Neural progenitor cell (in vitro differentiated cells): Measurements from ENCODE around the gene FANCM. TPM values are rescaled to one million over a fixed set of nuclear protein-coding genes. Genes with fewer than 3 reads are reported as not detected.
A peak's percentile ranks its signal among the peaks of the same experiment; 100 is the strongest.

Experiments used
- DNase-seq: peaks from one replicate; pipeline ENCODE4 v3.0.0-alpha.2; 2016; ENCODE audit warnings: low spot score
- H2AFZ ChIP-seq: fragments of 200-600 bp; sonication (generic); replicated peaks from 2 replicates; pipeline ENCODE4 v1.6.1; 2016; ENCODE audit warnings: antibody characterized with exemption
- H3F3A ChIP-seq: fragments of 200-600 bp; sonication (generic); 2 replicates; pipeline ENCODE4 v1.6.1; 2016; ENCODE audit warnings: antibody characterized with exemption, low read depth
- H3K27ac ChIP-seq: fragments of 200-600 bp; sonication (generic); 2 replicates; pipeline ENCODE4 v1.5.1; 2016; ENCODE audit warnings: mild to moderate bottlenecking
- H3K27me3 ChIP-seq: fragments of 200-600 bp; sonication (generic); 2 replicates; pipeline ENCODE4 v1.6.1; 2016; ENCODE audit warnings: mild to moderate bottlenecking, moderate library complexity
- H3K36me3 ChIP-seq: fragments of 200-600 bp; sonication (generic); 2 replicates; pipeline ENCODE4 v1.5.1; 2016
- H3K4me1 ChIP-seq: fragments of 200-600 bp; sonication (generic); 2 replicates; pipeline ENCODE4 v1.6.1; 2016; ENCODE audit warnings: mixed run types
- H3K4me2 ChIP-seq: fragments of 200-600 bp; sonication (generic); 2 replicates; pipeline ENCODE4 v1.6.1; 2016
- H3K4me3 ChIP-seq: fragments of 200-600 bp; sonication (generic); 2 replicates; pipeline ENCODE4 v1.5.1; 2016
- H3K79me2 ChIP-seq: fragments of 200-600 bp; sonication (generic); 2 replicates; pipeline ENCODE4 v1.6.1; 2016; ENCODE audit warnings: low read depth
- H3K9ac ChIP-seq: fragments of 200-600 bp; sonication (generic); 2 replicates; pipeline ENCODE4 v1.6.1; 2016
- H3K9me3 ChIP-seq: fragments of 200-600 bp; sonication (generic); 2 replicates; pipeline ENCODE4 v1.5.1; 2016; ENCODE audit warnings: low read depth
- H4K20me1 ChIP-seq: fragments of 200-600 bp; sonication (generic); 2 replicates; pipeline ENCODE4 v1.6.1; 2016; ENCODE audit warnings: low read depth
- H3K27ac Mint-ChIP-seq: 3 replicates; pipeline ENCODE4 v1.8.0; 2021; ENCODE audit warnings: mixed read lengths
- H3K27me3 Mint-ChIP-seq: 2 replicates; pipeline ENCODE4 v1.8.0; 2022; ENCODE audit warnings: low read depth, mild to moderate bottlenecking, inconsistent platforms, moderate library complexity, mixed read lengths; ENCODE audit not compliant: insufficient read depth
- H3K36me3 Mint-ChIP-seq: 3 replicates; pipeline ENCODE4 v1.8.0; 2021; ENCODE audit warnings: mixed read lengths
- H3K4me1 Mint-ChIP-seq: 3 replicates; pipeline ENCODE4 v1.8.0; 2021; ENCODE audit warnings: mixed read lengths
- H3K4me3 Mint-ChIP-seq: 3 replicates; pipeline ENCODE4 v1.8.0; 2021; ENCODE audit warnings: mild to moderate bottlenecking, moderate library complexity, mixed read lengths
- H3K9me3 Mint-ChIP-seq: 3 replicates; pipeline ENCODE4 v1.8.0; 2020; ENCODE audit warnings: mixed read lengths
- EZH2 ChIP-seq: fragments of 200-600 bp; sonication (generic); IDR thresholded peaks from 2 replicates; pipeline ENCODE4 v1.6.1; 2017; ENCODE audit warnings: antibody characterized with exemption, mild to moderate bottlenecking, moderate library complexity
- EZH2phosphoT487 ChIP-seq: fragments of 200-600 bp; sonication (generic); IDR thresholded peaks from 2 replicates; pipeline ENCODE4 v1.6.1; 2017; ENCODE audit warnings: antibody characterized with exemption
- total RNA-seq: library from RNA; depleted of rRNA; stranded (reverse); fragments of >200 nt; gene quantifications from 2 replicates; pipeline ENCODE4 v1.2.3, GENCODE V29; 2015; ENCODE audit warnings: low replicate concordance
- TF ChIP-seq, protein P1 (sequence below): fragments of 200-600 bp; sonication (generic); IDR thresholded peaks from 2 replicates; pipeline ENCODE4 v1.5.1; 2017; ENCODE audit warnings: antibody characterized with exemption, mild to moderate bottlenecking

Gene FANCM
- total RNA-seq, 1 donor from 2014 or later = 29.4 TPM

DNA sequence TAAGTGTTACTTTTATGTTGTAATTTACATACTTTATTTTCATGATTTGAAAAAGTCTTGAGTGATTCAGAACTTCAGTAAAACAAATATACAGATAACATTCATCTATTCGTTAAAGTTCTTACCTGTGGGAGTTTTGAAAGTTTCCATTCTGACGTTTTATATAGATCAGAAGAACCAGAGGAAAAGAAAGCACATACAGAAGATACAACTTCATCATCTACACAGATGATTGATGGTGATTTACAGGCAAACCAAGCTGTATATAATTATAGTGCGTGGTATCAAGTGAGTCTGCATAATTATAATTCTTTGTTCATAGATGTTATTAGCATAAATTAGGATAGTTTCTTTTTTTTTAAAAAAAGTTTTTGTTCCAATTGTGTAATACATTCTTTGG is 21.4 kb upstream of the FANCM start:
- H3K4me3 ChIP-seq = no peak overlapping the region
- H3K9ac ChIP-seq = no peak overlapping the region
- Mint-ChIP-seq H3K4me3 (no peak overlapping the region), H3K27ac (no peak overlapping the region), H3K27me3 (no peaks in the 10 kb centered on the region), H3K4me1 (no peaks in the 10 kb centered on the region), H3K36me3 (peaks cover 27% of the 10 kb centered on the region), H3K9me3 (no peaks in the 10 kb centered on the region)
- peak overlapping the region; percentile 30 for H3K27ac ChIP-seq
- H3K36me3 ChIP-seq = peaks cover 69% of the 10 kb centered on the region
- H3K9me3 ChIP-seq = no peaks in the 10 kb centered on the region
- H3K4me1 ChIP-seq = no peaks in the 10 kb centered on the region
- DNase-seq = no peak
- no peak overlapping the region for H3K4me2 ChIP-seq
- TF ChIP-seq EZH2 (no peak), EZH2phosphoT487 (no peak)
- TF ChIP-seq, protein P1, sequence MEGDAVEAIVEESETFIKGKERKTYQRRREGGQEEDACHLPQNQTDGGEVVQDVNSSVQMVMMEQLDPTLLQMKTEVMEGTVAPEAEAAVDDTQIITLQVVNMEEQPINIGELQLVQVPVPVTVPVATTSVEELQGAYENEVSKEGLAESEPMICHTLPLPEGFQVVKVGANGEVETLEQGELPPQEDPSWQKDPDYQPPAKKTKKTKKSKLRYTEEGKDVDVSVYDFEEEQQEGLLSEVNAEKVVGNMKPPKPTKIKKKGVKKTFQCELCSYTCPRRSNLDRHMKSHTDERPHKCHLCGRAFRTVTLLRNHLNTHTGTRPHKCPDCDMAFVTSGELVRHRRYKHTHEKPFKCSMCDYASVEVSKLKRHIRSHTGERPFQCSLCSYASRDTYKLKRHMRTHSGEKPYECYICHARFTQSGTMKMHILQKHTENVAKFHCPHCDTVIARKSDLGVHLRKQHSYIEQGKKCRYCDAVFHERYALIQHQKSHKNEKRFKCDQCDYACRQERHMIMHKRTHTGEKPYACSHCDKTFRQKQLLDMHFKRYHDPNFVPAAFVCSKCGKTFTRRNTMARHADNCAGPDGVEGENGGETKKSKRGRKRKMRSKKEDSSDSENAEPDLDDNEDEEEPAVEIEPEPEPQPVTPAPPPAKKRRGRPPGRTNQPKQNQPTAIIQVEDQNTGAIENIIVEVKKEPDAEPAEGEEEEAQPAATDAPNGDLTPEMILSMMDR = no peak
- H3K79me2 ChIP-seq = no peaks in the 10 kb centered on the region
- peaks cover 62% of the 10 kb centered on the region for H3F3A ChIP-seq
- H4K20me1 ChIP-seq = peaks cover 20% of the 10 kb centered on the region
- H2AFZ ChIP-seq = no peak overlapping the region
- H3K27me3 ChIP-seq = no peaks in the 10 kb centered on the region

DNA sequence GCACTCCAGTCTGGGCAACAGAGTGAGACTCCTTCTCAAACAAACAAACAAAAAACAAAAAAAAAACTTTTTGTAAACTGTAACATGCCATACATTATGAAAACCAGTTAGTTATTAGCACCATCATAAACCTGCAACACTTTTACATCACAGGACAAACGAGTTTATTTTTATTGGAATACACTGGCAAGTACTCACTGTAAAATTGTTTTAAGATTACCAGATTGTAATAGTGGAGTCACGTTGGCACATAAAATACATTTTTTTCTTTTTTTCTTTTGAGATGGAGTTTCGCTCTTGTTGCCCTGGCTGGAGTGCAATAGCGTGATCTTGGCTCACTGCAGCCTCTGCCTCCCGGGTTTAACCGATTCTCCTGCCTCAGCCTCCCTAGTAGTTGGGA is 17.1 kb upstream of the FANCM start:
- Histone ChIP-seq H3K79me2 (no peaks in the 10 kb centered on the region), H3K4me2 (no peak overlapping the region), H3K9ac (no peak overlapping the region), H4K20me1 (peaks cover 17% of the 10 kb centered on the region), H2AFZ (no peak overlapping the region), H3K9me3 (no peaks in the 10 kb centered on the region), H3F3A (peaks cover 36% of the 10 kb centered on the region), H3K27me3 (no peaks in the 10 kb centered on the region), H3K27ac (peak overlapping the region; percentile 5), H3K4me3 (no peak overlapping the region), H3K4me1 (no peaks in the 10 kb centered on the region), H3K36me3 (peaks cover 67% of the 10 kb centered on the region)
- no peak for DNase-seq
- no peak overlapping the region for H3K27ac Mint-ChIP-seq
- H3K27me3 Mint-ChIP-seq = no peaks in the 10 kb centered on the region
- TF ChIP-seq EZH2phosphoT487 = no peak
- TF ChIP-seq EZH2 = no peak
- TF ChIP-seq, protein P1 = no peak
- H3K4me1 Mint-ChIP-seq = no peaks in the 10 kb centered on the region
- H3K36me3 Mint-ChIP-seq = peaks cover 31% of the 10 kb centered on the region
- no peaks in the 10 kb centered on the region for H3K9me3 Mint-ChIP-seq
- no peak overlapping the region for H3K4me3 Mint-ChIP-seq

DNA sequence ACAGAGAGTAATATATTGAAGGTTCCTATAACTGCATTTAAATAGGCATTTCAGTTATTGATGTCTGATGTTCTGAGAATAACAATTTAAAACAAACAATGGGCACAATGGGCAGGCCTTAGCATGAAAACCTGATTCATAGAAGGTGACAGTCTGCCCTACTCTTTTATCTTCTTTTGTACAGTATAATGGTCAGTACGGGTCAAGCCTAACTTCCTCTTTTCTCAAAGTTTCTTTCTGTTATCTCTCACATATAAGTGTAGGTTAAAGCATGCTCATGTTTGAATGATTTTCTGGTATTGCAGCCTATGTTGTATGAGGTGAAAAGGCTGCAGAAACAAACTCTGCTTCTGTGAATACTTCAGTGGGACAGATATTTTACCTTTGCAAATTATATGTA is 15.6 kb upstream of the FANCM start:
- Histone ChIP-seq H3K4me3 (no peak overlapping the region), H3F3A (peaks cover 21% of the 10 kb centered on the region), H4K20me1 (peaks cover 13% of the 10 kb centered on the region), H3K79me2 (peaks cover 14% of the 10 kb centered on the region), H3K36me3 (peaks cover 62% of the 10 kb centered on the region), H3K9ac (no peak overlapping the region), H3K27ac (no peak overlapping the region), H3K4me2 (no peak overlapping the region), H2AFZ (no peak overlapping the region), H3K27me3 (no peaks in the 10 kb centered on the region), H3K9me3 (no peaks in the 10 kb centered on the region), H3K4me1 (no peaks in the 10 kb centered on the region)
- TF ChIP-seq EZH2 = no peak
- TF ChIP-seq, protein P1 = no peak
- TF ChIP-seq EZH2phosphoT487 = no peak
- Mint-ChIP-seq H3K27me3 (no peaks in the 10 kb centered on the region), H3K4me1 (no peaks in the 10 kb centered on the region), H3K27ac (no peak overlapping the region), H3K36me3 (peaks cover 35% of the 10 kb centered on the region), H3K9me3 (no peaks in the 10 kb centered on the region), H3K4me3 (no peak overlapping the region)
- no peak for DNase-seq
